Aorta (tissue), 5 donors: ENCODE measurements around the gene ADAR. TPM values are rescaled to one million over a fixed set of nuclear protein-coding genes. Genes with fewer than 3 reads are reported as not detected.

Experiments
- ATAC-seq: fragments of 200-7000 bp; cut with Tn5 transposase; one replicate; pipeline ENCODE4 v1.9.1; 2022; ENCODE audit warnings: moderate library complexity; ENCODE audit not compliant: low FRiP score
- DNase-seq, 2 donors: peaks; one replicate each; pipeline ENCODE4 v3.0.0-alpha.2; 2020
- H3K27ac ChIP-seq, 2 donors: one replicate each; pipeline ENCODE4 v1.5.1; 2013; ENCODE audit warnings: low read length in 2 of 2, mild to moderate bottlenecking in 2 of 2, moderate library complexity in 2 of 2, control low read depth in 1 of 2, inconsistent platforms in 1 of 2, low read depth in 1 of 2
- H3K27me3 ChIP-seq, 2 donors: one replicate each; pipeline ENCODE4 v1.6.1; 2013; ENCODE audit warnings: control low read depth in 1 of 2, low read length in 1 of 2, mild to moderate bottlenecking in 1 of 2, moderate library complexity in 1 of 2; ENCODE audit not compliant: insufficient read depth in 2 of 2, control insufficient read depth in 1 of 2
- H3K36me3 ChIP-seq, 2 donors: one replicate each; pipeline ENCODE4 v1.6.1; 2013; ENCODE audit warnings: control low read depth in 1 of 2, low read length in 1 of 2, mild to moderate bottlenecking in 1 of 2; ENCODE audit not compliant: insufficient read depth in 2 of 2, control insufficient read depth in 1 of 2
- H3K4me1 ChIP-seq, 2 donors: one replicate each; pipeline ENCODE4 v1.6.1; 2013; ENCODE audit warnings: low read length in 2 of 2, control low read depth in 1 of 2, mild to moderate bottlenecking in 1 of 2, moderate library complexity in 1 of 2; ENCODE audit not compliant: insufficient read depth in 2 of 2, control insufficient read depth in 1 of 2
- H3K4me3 ChIP-seq, 2 donors: one replicate each; pipeline ENCODE4 v1.5.1; 2013; ENCODE audit warnings: low read length in 2 of 2, control low read depth in 1 of 2, mild to moderate bottlenecking in 1 of 2
- H3K9me3 ChIP-seq: one replicate; pipeline ENCODE4 v1.6.1; 2013; ENCODE audit warnings: mild to moderate bottlenecking, low read length; ENCODE audit not compliant: control insufficient read depth
- WGBS, 2 donors: extraction: QIAGEN DNeasy Blood & Tissue Kit; methylation state at CpG; one replicate each; pipeline ENCODE4 v1.1.7; 2013; 5-methylcytosine and 5-hydroxymethylcytosine counted together
- intact Hi-C, 2 donors: fragments of 100-400 bp; cut with DNase I; formaldehyde crosslinking; loops; one replicate each; pipeline versions ENCODE4 v1.14.2 to v1.15.0; 2022
- polyA plus RNA-seq, 2 donors: library from polyadenylated mRNA; stranded (reverse); fragments of 200-250 nt; gene quantifications; one replicate each; pipeline ENCODE4 v1.2.3, GENCODE V29; 2013
- total RNA-seq, 2 donors: library from RNA; stranded (reverse); fragmentation: NEBNext Ultra II Directional; extraction: Animal tissue kit (Norgen Biotek cat#: 25700); gene quantifications; one replicate each; pipeline ENCODE4 v1.2.1, GENCODE V29; 2021
- donor health status: healthy with polysubstance abuse.
- donor health status: Bipolar disorder and iron deficiency.
- donor health status: DM: no; HTN: no; CAD: no.
- donor health status: DM: no; HTN: no; CAD: no.
- donor health status: DM: yes; HTN: yes; CAD: no.

The ADAR gene
- total and polyA plus RNA-seq, 4 donors: 22.9 to 138 (median 79.4) TPM

GRCh38 chr1:154574716-154575115 is 33.3 kb downstream of the ADAR start:
- H3K36me3 ChIP-seq: no peaks in the 10 kb centered on the region
- no peaks in the 10 kb centered on the region for H3K4me1 ChIP-seq
- no peak overlapping the region for H3K27ac ChIP-seq
- DNase-seq (no peak), ATAC-seq (no peak)
- intact Hi-C loops: no loop called here
- 14% methylated on average over 7 of the region's 7 CpGs for WGBS, 2 donors
- H3K27me3 ChIP-seq: no peaks in the 10 kb centered on the region
- no peaks in the 10 kb centered on the region for H3K9me3 ChIP-seq
- no peak overlapping the region for H3K4me3 ChIP-seq

DNA sequence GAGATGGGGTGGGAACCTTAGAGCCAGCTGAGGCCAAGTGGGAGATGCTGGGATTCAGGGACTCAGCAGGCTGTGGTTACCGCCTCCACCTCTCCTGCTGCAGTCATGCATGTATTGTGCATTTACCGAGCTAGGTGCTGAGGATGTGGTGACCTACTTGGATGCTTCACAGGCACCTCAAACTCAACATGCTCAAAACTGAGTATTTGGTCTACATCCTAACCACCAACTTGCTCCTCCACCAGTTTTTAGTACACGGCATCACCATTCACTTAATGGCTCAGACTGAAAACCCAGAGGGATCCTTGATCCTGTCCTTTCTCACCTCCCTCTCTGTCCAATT is 34.8 kb downstream of the ADAR start:
- Histone ChIP-seq H3K4me1 (no peaks in the 10 kb centered on the region), H3K27me3 (no peaks in the 10 kb centered on the region), H3K4me3 (no peak overlapping the region), H3K36me3 (no peaks in the 10 kb centered on the region), H3K9me3 (no peaks in the 10 kb centered on the region), H3K27ac (no peak overlapping the region)
- DNase-seq (no peak), ATAC-seq (no peak)
- intact Hi-C loops: no loop called here
- WGBS, 2 donors: 79 to 86% methylated on average over 3 of the region's 3 CpGs

DNA sequence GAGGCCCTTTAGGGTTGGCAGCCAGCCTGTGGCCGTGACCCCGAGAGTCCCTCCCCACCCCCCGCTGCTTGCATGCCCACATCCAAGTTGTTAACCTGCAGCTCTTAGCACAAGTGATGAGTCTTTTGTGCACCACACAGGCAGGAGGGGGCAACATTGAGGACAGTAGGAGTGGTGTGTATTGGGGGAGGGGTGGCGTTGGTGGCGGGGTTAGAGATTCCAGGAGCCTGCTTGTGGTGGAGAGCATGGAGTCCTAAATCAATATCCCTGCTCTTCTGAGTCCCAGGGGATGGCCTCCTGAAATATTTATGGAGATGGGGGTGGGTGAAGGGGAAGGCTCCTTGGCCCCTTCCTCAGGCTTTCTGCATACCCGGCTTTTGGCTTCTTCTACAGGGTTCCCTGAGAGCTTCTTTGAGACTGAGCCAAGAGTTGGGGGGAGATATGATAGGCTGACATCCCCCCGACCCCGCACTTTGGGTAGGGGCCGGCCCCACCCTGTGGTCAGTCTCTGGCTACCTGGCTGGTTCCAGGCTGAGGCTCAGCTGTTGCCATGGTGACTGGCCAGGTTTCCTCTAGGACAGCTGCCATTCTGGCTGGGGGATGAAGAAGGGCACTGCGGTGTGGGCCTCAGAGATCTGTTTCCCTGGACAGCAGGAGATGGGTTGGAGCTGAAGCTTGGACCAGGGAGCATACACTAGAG is 35.4 kb downstream of the ADAR start:
- Histone ChIP-seq H3K27ac (no peak overlapping the region), H3K4me1 (no peaks in the 10 kb centered on the region), H3K4me3 (no peak overlapping the region), H3K27me3 (no peaks in the 10 kb centered on the region), H3K9me3 (no peaks in the 10 kb centered on the region), H3K36me3 (no peaks in the 10 kb centered on the region)
- 50 to 59% methylated on average over 10 of the region's 10 CpGs for WGBS, 2 donors
- intact Hi-C loops: no loop called here
- DNase-seq: no peak
- ATAC-seq: no peak

- intact Hi-C loops: no loop called here
- H3K4me1 ChIP-seq: no peaks in the 10 kb centered on the region
- WGBS, 2 donors: 92 to 93% methylated on average over 27 to 29 of the region's 29 CpGs
Measured at GRCh38 chr1:154571964-154572288, 36.1 kb downstream of the ADAR start.

DNA sequence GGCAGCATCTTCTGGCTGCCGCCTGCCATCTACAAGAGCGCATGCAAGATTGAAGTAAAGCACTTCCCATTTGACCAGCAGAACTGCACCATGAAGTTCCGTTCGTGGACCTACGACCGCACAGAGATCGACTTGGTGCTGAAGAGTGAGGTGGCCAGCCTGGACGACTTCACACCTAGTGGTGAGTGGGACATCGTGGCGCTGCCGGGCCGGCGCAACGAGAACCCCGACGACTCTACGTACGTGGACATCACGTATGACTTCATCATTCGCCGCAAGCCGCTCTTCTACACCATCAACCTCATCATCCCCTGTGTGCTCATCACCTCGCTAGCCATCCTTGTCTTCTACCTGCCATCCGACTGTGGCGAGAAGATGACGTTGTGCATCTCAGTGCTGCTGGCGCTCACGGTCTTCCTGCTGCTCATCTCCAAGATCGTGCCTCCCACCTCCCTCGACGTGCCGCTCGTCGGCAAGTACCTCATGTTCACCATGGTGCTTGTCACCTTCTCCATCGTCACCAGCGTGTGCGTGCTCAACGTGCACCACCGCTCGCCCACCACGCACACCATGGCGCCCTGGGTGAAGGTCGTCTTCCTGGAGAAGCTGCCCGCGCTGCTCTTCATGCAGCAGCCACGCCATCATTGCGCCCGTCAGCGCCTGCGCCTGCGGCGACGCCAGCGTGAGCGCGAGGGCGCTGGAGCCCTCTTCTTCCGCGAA is 36.6 kb downstream of the ADAR start:
- 95% methylated on average over 59 of the region's 59 CpGs for WGBS, 2 donors
- no peak for DNase-seq
- Histone ChIP-seq H3K9me3 (no peaks in the 10 kb centered on the region), H3K4me1 (no peaks in the 10 kb centered on the region), H3K36me3 (no peaks in the 10 kb centered on the region), H3K4me3 (no peak overlapping the region), H3K27me3 (no peaks in the 10 kb centered on the region), H3K27ac (no peak overlapping the region)
- intact Hi-C loops: no loop called here
- no peak for ATAC-seq

More at GRCh38 chr1:154571964-154572288, 36.1 kb downstream of the ADAR start:
- H3K27ac ChIP-seq: no peak overlapping the region
- no peak overlapping the region for H3K4me3 ChIP-seq
- DNase-seq (no peak), ATAC-seq (no peak)
- no peaks in the 10 kb centered on the region for H3K36me3 ChIP-seq
- H3K27me3 ChIP-seq: no peaks in the 10 kb centered on the region
- H3K9me3 ChIP-seq: no peaks in the 10 kb centered on the region

DNA sequence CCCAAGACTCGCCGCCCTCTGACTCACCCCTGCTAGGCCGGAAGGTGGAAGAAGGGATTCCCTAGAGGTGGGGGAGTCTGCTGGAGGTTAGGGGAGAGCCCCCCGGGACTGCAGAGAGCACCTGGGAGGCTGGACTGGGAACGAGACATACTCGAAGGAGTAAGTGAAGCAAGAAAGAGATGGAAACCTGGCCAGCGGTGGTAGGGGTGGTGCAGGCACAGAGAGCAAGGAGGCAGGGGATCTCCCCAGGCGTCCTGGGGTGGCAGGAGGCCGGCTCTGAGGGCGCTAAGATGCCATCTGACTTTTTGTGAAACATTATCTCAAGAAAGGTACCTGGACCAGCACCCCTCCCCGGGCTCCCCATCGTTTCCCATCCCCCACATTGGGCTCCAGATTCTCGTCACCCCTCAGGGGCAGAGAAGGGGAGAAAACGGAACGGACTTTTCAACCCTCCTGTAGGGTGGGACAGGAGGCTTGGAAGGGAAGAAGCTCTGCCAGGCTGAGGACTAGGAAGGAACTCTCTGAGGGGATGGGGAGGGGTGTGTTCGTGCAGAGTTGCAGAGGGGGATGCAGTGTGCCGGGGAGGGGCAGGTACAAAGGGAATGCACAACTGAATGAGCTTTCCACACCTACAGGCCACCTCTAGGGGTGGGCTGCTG is 39.7 kb downstream of the ADAR start:
- H3K27me3 ChIP-seq: no peaks in the 10 kb centered on the region
- ATAC-seq (no peak), DNase-seq (no peak)
- WGBS, 2 donors: 30 to 33% methylated on average over 17 of the region's 17 CpGs
- intact Hi-C loops: loop anchor here in 1 of 2 donors (5.0 kb wide), 1 partner anchor 194 kb away; no protein-coding TSS in a partner anchor
- H3K4me1 ChIP-seq: no peaks in the 10 kb centered on the region
- no peaks in the 10 kb centered on the region for H3K9me3 ChIP-seq
- no peaks in the 10 kb centered on the region for H3K36me3 ChIP-seq
- no peak overlapping the region for H3K4me3 ChIP-seq
- H3K27ac ChIP-seq: no peak overlapping the region

- no peaks in the 10 kb centered on the region for H3K36me3 ChIP-seq
- ATAC-seq (peak; percentile 89), DNase-seq (peak; percentile 65 to 89)
- H3K4me1 ChIP-seq: no peaks in the 10 kb centered on the region
- H3K4me3 ChIP-seq: no peak within 1 kb of the TSS
- no peaks in the 10 kb centered on the region for H3K9me3 ChIP-seq
- intact Hi-C loops: loop anchor here in 1 of 2 donors (5.0 kb wide), 1 partner anchor 195 kb away; no protein-coding TSS in a partner anchor
- no peak within 1 kb of the TSS for H3K27ac ChIP-seq
- no peaks in the 10 kb centered on the region for H3K27me3 ChIP-seq
- 2% methylated on average over 52 to 53 of the region's 53 CpGs for whole genome bisulfite sequencing, 2 donors
Measured at GRCh38 chr1:154567386-154568156, 40.4 kb downstream of the ADAR start, which contains the start of gene CHRNB2. TSS of gene CHRNB2 (plus strand) at chr1:154567778. CDS start at chr1:154568045, 267 bp downstream.

DNA sequence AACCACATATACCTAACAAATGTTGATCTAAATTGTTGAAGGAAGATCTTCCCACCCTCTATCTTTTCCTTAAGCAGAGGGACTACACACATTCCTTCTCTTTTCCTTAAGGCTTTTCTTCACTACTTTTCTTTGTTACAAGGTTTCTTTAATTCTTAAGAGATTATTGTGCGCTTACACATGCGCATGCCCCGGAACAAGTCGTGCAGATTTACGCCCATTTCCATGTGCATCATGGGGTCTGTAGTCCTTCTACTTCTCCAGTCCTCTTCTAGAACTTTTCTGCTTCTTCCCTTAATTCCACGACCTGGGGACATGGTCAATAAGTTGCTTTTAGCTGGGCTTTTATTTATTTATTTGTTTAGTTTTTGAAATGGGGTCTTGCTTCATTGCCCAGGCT is 42.1 kb downstream of the ADAR start:
- 85 to 87% methylated on average over 6 of the region's 6 CpGs for WGBS, 2 donors

More for the DNA sequence above, 42.1 kb downstream of the ADAR start:
- DNase-seq (no peak), ATAC-seq (no peak)
- H3K4me1 ChIP-seq: no peaks in the 10 kb centered on the region
- intact Hi-C loops: loop anchor here in 1 of 2 donors (5.0 kb wide), 1 partner anchor 196 kb away; no protein-coding TSS in a partner anchor
- H3K4me3 ChIP-seq: no peak overlapping the region
- H3K27me3 ChIP-seq: no peaks in the 10 kb centered on the region
- no peaks in the 10 kb centered on the region for H3K36me3 ChIP-seq
- no peak overlapping the region for H3K27ac ChIP-seq
- H3K9me3 ChIP-seq: no peaks in the 10 kb centered on the region
